CD14-positive monocyte (primary cell): ENCODE measurements around the gene QSOX1. TPM values are rescaled to one million over a fixed set of nuclear protein-coding genes. Genes with fewer than 3 reads are reported as not detected.

Experiments
- DNase-seq, 3 donors: peaks; one replicate each; pipeline ENCODE4 v3.0.0-alpha.2; 2011 to 2022
- H2AFZ ChIP-seq: 2 replicates; pipeline ENCODE4 v1.6.0; 2012; ENCODE audit warnings: mild to moderate bottlenecking, low read depth, low read length, inconsistent platforms; ENCODE audit not compliant: insufficient read depth, poor library complexity, severe bottlenecking
- H3K27ac ChIP-seq, 2 donors: 1 replicate in 1 of 2; 2 replicates in 1 of 2; pipeline ENCODE4 v1.5.1; 2012 to 2013; ENCODE audit warnings: low read length in 2 of 2, control low read depth in 1 of 2, inconsistent platforms in 1 of 2, low read depth in 1 of 2, mild to moderate bottlenecking in 1 of 2
- H3K27me3 ChIP-seq, 2 donors: one replicate each; pipeline versions ENCODE4 v1.6.0 to v1.6.1; 2011 to 2013; ENCODE audit warnings: low read length in 2 of 2; ENCODE audit not compliant: control insufficient read depth in 2 of 2, insufficient read depth in 2 of 2
- H3K36me3 ChIP-seq, 2 donors: replicated peaks in 1 of 2; 1 replicate in 1 of 2; 2 replicates in 1 of 2; pipeline versions ENCODE4 v1.5.1 to v1.6.1; 2012 to 2013; ENCODE audit warnings: low read length in 2 of 2, control low read depth in 1 of 2, inconsistent platforms in 1 of 2, mild to moderate bottlenecking in 1 of 2; ENCODE audit not compliant: insufficient read depth in 2 of 2, control insufficient read depth in 1 of 2
- H3K4me1 ChIP-seq, 2 donors: 1 replicate in 1 of 2; 2 replicates in 1 of 2; pipeline versions ENCODE4 v1.5.1 to v1.6.1; 2012 to 2013; ENCODE audit warnings: low read length in 2 of 2, control low read depth in 1 of 2, inconsistent platforms in 1 of 2, mild to moderate bottlenecking in 1 of 2, moderate library complexity in 1 of 2; ENCODE audit not compliant: insufficient read depth in 2 of 2, control insufficient read depth in 1 of 2
- H3K4me2 ChIP-seq: replicated peaks from 2 replicates; pipeline ENCODE3; 2012; ENCODE audit warnings: low read length, moderate library complexity, mild to moderate bottlenecking; ENCODE audit not compliant: poor library complexity, severe bottlenecking; ENCODE audit errors: extremely low read depth
- H3K4me3 ChIP-seq, 3 experiments: fragments of 200-600 bp in 1 of 3; sonication (generic) in 1 of 3; replicated peaks in 1 of 3; 1 replicate in 2 of 3; 2 replicates in 1 of 3; pipeline ENCODE4 v1.5.1; 2011 to 2013; ENCODE audit warnings: low read length in 3 of 3, mild to moderate bottlenecking in 3 of 3, control low read depth in 2 of 3, low read depth in 2 of 3, inconsistent platforms in 1 of 3, moderate library complexity in 1 of 3
- H3K79me2 ChIP-seq: 2 replicates; pipeline ENCODE4 v1.6.0; 2012; ENCODE audit warnings: mild to moderate bottlenecking, control low read depth, inconsistent platforms, low read length, moderate library complexity; ENCODE audit not compliant: insufficient read depth
- H3K9ac ChIP-seq: 2 replicates; pipeline ENCODE4 v1.6.0; 2017; ENCODE audit warnings: low read length, mild to moderate bottlenecking; ENCODE audit not compliant: insufficient read depth, poor library complexity, severe bottlenecking
- H3K9me3 ChIP-seq, 2 donors: replicated peaks in 1 of 2; 1 replicate in 1 of 2; 2 replicates in 1 of 2; pipeline versions ENCODE4 v1.5.1 to v1.6.1; 2012 to 2013; ENCODE audit warnings: low read length in 2 of 2, control low read depth in 1 of 2; ENCODE audit not compliant: control insufficient read depth in 1 of 2, insufficient read depth in 1 of 2
- H4K20me1 ChIP-seq: 2 replicates; pipeline ENCODE4 v1.6.0; 2012; ENCODE audit warnings: mild to moderate bottlenecking, low read length, control low read depth, moderate library complexity; ENCODE audit not compliant: insufficient read depth
- H3K27ac Mint-ChIP-seq, 7 donors: one replicate each; pipeline ENCODE4 v1.8.0; 2020; ENCODE audit warnings: mild to moderate bottlenecking in 7 of 7, mixed read lengths in 7 of 7, moderate library complexity in 6 of 7, inconsistent platforms in 2 of 7
- H3K27me3 Mint-ChIP-seq, 3 donors: one replicate each; pipeline ENCODE4 v1.8.0; 2021 to 2022; ENCODE audit warnings: low read depth in 3 of 3, mild to moderate bottlenecking in 3 of 3, mixed read lengths in 3 of 3, moderate library complexity in 3 of 3, inconsistent platforms in 1 of 3
- H3K36me3 Mint-ChIP-seq, 2 donors: one replicate each; pipeline ENCODE4 v1.8.0; 2020; ENCODE audit warnings: mixed read lengths in 2 of 2, inconsistent platforms in 1 of 2, mild to moderate bottlenecking in 1 of 2
- H3K4me1 Mint-ChIP-seq: one replicate; pipeline ENCODE4 v1.8.0; 2020; ENCODE audit warnings: mild to moderate bottlenecking, mixed read lengths
- H3K4me3 Mint-ChIP-seq, 2 donors: one replicate each; pipeline ENCODE4 v1.8.0; 2020; ENCODE audit warnings: mild to moderate bottlenecking in 2 of 2, mixed read lengths in 2 of 2, moderate library complexity in 1 of 2
- H3K9me3 Mint-ChIP-seq, 7 donors: one replicate each; pipeline ENCODE4 v1.8.0; 2020 to 2022; ENCODE audit warnings: mixed read lengths in 7 of 7, mild to moderate bottlenecking in 6 of 7, moderate library complexity in 6 of 7, inconsistent platforms in 2 of 7
- WGBS: methylation state at CpG from one replicate; pipeline ENCODE4 v1.1.5; 2013; ENCODE audit warnings: missing lambda C conversion rate; ENCODE audit not compliant: insufficient coverage; 5-methylcytosine and 5-hydroxymethylcytosine counted together
- intact Hi-C, 2 donors: fragments of 100-400 bp; cut with micrococcal nuclease; formaldehyde crosslinking; loops; one replicate each; pipeline versions ENCODE4 v1.15.0 to v1.15.1; 2023
- polyA plus RNA-seq, 3 donors: library from polyadenylated mRNA; depleted of rRNA in 1 of 3; unstranded in 2 of 3; stranded (reverse) in 1 of 3; fragments of 300-500 nt in 2 of 3; fragments of >200 nt in 1 of 3; fragmentation: Illumina TruSeq in 2 of 3; gene quantifications; 1 replicate in 2 of 3; 2 replicates in 1 of 3; pipeline ENCODE4 v1.2.3, GENCODE V29; 2012 to 2021
- TF ChIP-seq, protein P1 (sequence below): fragments of 200-600 bp; IDR thresholded peaks from one replicate; pipeline ENCODE4 v1.8.0; 2022; ENCODE audit warnings: antibody characterized with exemption, mild to moderate bottlenecking

Gene QSOX1
- polyA plus RNA-seq, 3 donors, result 34.5 to 86.5 (median 35.8) TPM

GRCh38 chr1:180152588-180152987 lies 2.1 kb upstream of the QSOX1 start:
- 78% methylated on average over 3 of the region's 6 CpGs for WGBS
- intact Hi-C loops, result loop anchor here in 1 of 2 donors (5.0 to 10.0 kb wide), 2 partner anchors 35 to 268 kb away; partner anchors contain the start of gene TOR1AIP1

DNA sequence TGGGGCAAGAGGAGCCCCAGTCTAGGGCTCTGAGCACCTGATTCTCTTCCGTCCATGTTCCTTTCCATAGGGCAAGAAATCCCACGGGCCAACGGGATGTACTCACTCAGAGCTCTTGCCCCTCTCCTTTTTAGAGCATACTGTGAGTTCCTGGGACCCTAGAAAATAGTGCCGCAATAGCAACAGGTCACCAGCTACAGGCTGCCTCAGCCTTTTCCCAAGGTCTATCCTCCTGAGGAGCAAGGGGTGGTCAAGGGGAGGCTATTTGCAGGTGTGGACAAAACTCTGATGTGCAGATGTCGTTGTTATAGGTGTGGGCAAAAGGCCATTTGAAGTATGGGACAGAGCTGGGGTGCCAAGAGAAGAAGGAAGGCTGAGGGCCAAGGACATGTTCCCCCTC lies 1.6 kb upstream of the QSOX1 start:
- Histone ChIP-seq H3K4me3 (no peak overlapping the region), H2AFZ (no peak overlapping the region), H3K27me3 (no peaks in the 10 kb centered on the region), H3K27ac (no peak overlapping the region), H3K9ac (no peak overlapping the region), H3K9me3 (no peaks in the 10 kb centered on the region), H3K36me3 (no peaks in the 10 kb centered on the region), H3K4me2 (no peak overlapping the region), H4K20me1 (peaks cover 22% of the 10 kb centered on the region), H3K79me2 (peaks cover 40% of the 10 kb centered on the region), H3K4me1 (peaks cover 51 to 58% of the 10 kb centered on the region in 2 donors)
- WGBS, result 96% methylated on average over 5 of the region's 5 CpGs
- peak overlapping the region in 5 of 7 donors; percentile 3 to 95 (median 45) for H3K27ac Mint-ChIP-seq
- TF ChIP-seq, protein P1, sequence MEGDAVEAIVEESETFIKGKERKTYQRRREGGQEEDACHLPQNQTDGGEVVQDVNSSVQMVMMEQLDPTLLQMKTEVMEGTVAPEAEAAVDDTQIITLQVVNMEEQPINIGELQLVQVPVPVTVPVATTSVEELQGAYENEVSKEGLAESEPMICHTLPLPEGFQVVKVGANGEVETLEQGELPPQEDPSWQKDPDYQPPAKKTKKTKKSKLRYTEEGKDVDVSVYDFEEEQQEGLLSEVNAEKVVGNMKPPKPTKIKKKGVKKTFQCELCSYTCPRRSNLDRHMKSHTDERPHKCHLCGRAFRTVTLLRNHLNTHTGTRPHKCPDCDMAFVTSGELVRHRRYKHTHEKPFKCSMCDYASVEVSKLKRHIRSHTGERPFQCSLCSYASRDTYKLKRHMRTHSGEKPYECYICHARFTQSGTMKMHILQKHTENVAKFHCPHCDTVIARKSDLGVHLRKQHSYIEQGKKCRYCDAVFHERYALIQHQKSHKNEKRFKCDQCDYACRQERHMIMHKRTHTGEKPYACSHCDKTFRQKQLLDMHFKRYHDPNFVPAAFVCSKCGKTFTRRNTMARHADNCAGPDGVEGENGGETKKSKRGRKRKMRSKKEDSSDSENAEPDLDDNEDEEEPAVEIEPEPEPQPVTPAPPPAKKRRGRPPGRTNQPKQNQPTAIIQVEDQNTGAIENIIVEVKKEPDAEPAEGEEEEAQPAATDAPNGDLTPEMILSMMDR, result no peak
- H3K4me3 Mint-ChIP-seq, result no peak overlapping the region
- H3K36me3 Mint-ChIP-seq, result peaks cover 5 to 13% of the 10 kb centered on the region in 2 donors
- intact Hi-C loops, result loop anchor here in 1 of 2 donors (1.0 to 10.0 kb wide), 3 partner anchors 21 to 268 kb away; partner anchors contain the start of gene TOR1AIP1
- peaks cover 62% of the 10 kb centered on the region for H3K4me1 Mint-ChIP-seq
- no peak for DNase-seq
- H3K27me3 Mint-ChIP-seq, result peaks cover 0 to 5% (median 0%) of the 10 kb centered on the region in 3 donors
- H3K9me3 Mint-ChIP-seq, result peaks cover 0 to 3% (median 0%) of the 10 kb centered on the region in 7 donors

More at GRCh38 chr1:180152588-180152987, 2.1 kb upstream of the QSOX1 start:
- TF ChIP-seq, protein P1, result no peak
- peak overlapping the region in 3 of 7 donors; percentile 45 to 95 (median 66) for H3K27ac Mint-ChIP-seq
- H4K20me1 ChIP-seq, result peaks cover 18% of the 10 kb centered on the region
- H3K4me1 Mint-ChIP-seq, result peaks cover 57% of the 10 kb centered on the region
- H2AFZ ChIP-seq, result no peak overlapping the region
- no peak overlapping the region for H3K4me2 ChIP-seq
- H3K4me3 ChIP-seq, result no peak overlapping the region
- H3K79me2 ChIP-seq, result peaks cover 36% of the 10 kb centered on the region
- H3K27ac ChIP-seq, result no peak overlapping the region
- peaks cover 0 to 3% (median 0%) of the 10 kb centered on the region in 7 donors for H3K9me3 Mint-ChIP-seq
- DNase-seq, result no peak
- H3K9ac ChIP-seq, result no peak overlapping the region
- H3K9me3 ChIP-seq, result no peaks in the 10 kb centered on the region
- peaks cover 3 to 11% of the 10 kb centered on the region in 2 donors for H3K36me3 Mint-ChIP-seq
- peaks cover 0 to 5% (median 0%) of the 10 kb centered on the region in 3 donors for H3K27me3 Mint-ChIP-seq
- peaks cover 47 to 54% of the 10 kb centered on the region in 2 donors for H3K4me1 ChIP-seq
- peak overlapping the region in 1 of 2 donors; percentile 1 for H3K4me3 Mint-ChIP-seq
- H3K27me3 ChIP-seq, result no peaks in the 10 kb centered on the region
- H3K36me3 ChIP-seq, result no peaks in the 10 kb centered on the region
